Activated CD8-positive, alpha-beta T cell treated with anti-CD3 and anti-CD28 coated beads for 36 hours (primary cell): ENCODE measurements around the gene NFASC. TPM values are rescaled to one million over a fixed set of nuclear protein-coding genes. Genes with fewer than 3 reads are reported as not detected.
A peak's percentile ranks its signal among the peaks of the same experiment; 100 is the strongest.

Source experiments
- ATAC-seq: fragments of 200-7000 bp; cut with Tn5 transposase; one replicate; pipeline ENCODE4 v1.10.0; 2021; ENCODE audit warnings: mild to moderate bottlenecking, moderate library complexity
- CTCF ChIA-PET: fragments of 350-600 bp; sonication (Branson Sonifier 250); formaldehyde crosslinking; loops from one replicate; lab custom pipeline; 2021; ENCODE audit warnings: antibody characterized with exemption; lab: Charles Lee
- POLR2A ChIA-PET: fragments of 350-600 bp; sonication (Branson Sonifier 250); formaldehyde crosslinking; loops from one replicate; lab custom pipeline; 2021; ENCODE audit warnings: antibody characterized with exemption; lab: Charles Lee
- DNase-seq: peaks from one replicate; pipeline ENCODE4 v3.0.0-alpha.2; 2020
- H3K27ac Mint-ChIP-seq: one replicate; pipeline ENCODE4 v1.8.0; 2021; ENCODE audit warnings: mild to moderate bottlenecking, mixed read lengths
- H3K27me3 Mint-ChIP-seq: one replicate; pipeline ENCODE4 v1.8.0; 2021; ENCODE audit warnings: mixed read lengths
- H3K36me3 Mint-ChIP-seq: one replicate; pipeline ENCODE4 v1.8.0; 2021; ENCODE audit warnings: low read depth, mixed read lengths
- H3K4me1 Mint-ChIP-seq: one replicate; pipeline ENCODE4 v1.8.0; 2021; ENCODE audit warnings: low read depth, mixed read lengths
- H3K4me3 Mint-ChIP-seq: one replicate; pipeline ENCODE4 v1.8.0; 2021; ENCODE audit warnings: mild to moderate bottlenecking, moderate library complexity, mixed read lengths
- H3K9me3 Mint-ChIP-seq: one replicate; pipeline ENCODE4 v1.8.0; 2021; ENCODE audit warnings: mixed read lengths
- intact Hi-C: fragments of 100-400 bp; cut with micrococcal nuclease; formaldehyde crosslinking; loops from one replicate; pipeline ENCODE4 v1.10.0; 2022
- total RNA-seq, 2 experiments: library from RNA; stranded (reverse); gene quantifications; one replicate each; pipeline ENCODE4 v1.2.3, GENCODE V29; 2021
- TF ChIP-seq, protein P1 (sequence below): fragments of 200-600 bp; IDR thresholded peaks from one replicate; pipeline ENCODE4 v1.8.0; 2022; ENCODE audit warnings: antibody characterized with exemption, mild to moderate bottlenecking

The NFASC gene
- total RNA-seq, 2 experiments from 2014 or later, result not detected

DNA sequence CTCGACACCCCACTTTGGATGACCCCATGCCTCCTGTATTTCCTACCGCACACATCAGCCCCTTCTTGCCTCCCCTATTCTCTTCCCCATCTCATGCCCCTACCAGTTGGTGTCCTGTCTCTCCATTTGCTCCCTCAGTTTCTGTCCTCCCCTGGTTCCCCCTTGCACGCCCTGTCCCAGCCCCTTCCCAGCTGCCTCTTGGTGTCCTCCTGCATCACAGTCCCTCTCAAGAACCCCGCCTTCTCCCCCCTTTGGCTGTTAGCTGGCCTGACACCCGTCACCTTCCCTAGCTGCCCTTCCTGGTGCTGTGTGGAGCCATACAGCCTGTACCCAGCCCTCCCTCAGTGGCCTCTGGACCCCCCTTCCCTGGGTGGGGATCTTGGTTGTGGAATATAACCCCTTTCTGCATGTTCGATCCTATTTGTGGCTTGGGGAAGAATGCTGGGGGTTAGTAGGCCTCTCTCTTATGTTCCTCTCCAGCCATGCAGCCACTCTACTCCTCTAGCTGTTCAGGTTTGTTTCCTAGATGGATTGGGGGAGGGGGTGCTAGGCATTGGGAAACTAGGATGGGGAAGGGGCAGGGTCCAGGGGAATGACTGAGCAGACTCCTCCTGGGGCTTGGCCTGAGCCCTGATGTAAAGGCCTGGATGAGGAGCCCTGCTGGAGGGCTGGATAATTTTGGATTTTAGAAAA, 41.4 kb upstream of the NFASC start:
- TF ChIP-seq, protein P1, sequence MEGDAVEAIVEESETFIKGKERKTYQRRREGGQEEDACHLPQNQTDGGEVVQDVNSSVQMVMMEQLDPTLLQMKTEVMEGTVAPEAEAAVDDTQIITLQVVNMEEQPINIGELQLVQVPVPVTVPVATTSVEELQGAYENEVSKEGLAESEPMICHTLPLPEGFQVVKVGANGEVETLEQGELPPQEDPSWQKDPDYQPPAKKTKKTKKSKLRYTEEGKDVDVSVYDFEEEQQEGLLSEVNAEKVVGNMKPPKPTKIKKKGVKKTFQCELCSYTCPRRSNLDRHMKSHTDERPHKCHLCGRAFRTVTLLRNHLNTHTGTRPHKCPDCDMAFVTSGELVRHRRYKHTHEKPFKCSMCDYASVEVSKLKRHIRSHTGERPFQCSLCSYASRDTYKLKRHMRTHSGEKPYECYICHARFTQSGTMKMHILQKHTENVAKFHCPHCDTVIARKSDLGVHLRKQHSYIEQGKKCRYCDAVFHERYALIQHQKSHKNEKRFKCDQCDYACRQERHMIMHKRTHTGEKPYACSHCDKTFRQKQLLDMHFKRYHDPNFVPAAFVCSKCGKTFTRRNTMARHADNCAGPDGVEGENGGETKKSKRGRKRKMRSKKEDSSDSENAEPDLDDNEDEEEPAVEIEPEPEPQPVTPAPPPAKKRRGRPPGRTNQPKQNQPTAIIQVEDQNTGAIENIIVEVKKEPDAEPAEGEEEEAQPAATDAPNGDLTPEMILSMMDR, result no peak
- ATAC-seq (no peak), DNase-seq (no peak)
- Mint-ChIP-seq H3K36me3 (no peaks in the 10 kb centered on the region), H3K4me1 (peaks cover 4% of the 10 kb centered on the region), H3K27me3 (peaks cover 42% of the 10 kb centered on the region), H3K27ac (no peak overlapping the region), H3K4me3 (peak overlapping the region; percentile 10), H3K9me3 (no peaks in the 10 kb centered on the region)
- intact Hi-C loops, result no loop called here
- ChIA-PET CTCF (interaction anchor here (1.9 kb wide), 1 partner anchor 22 kb away, joined by 11 read pairs; no protein-coding TSS in a partner anchor), POLR2A (interaction anchor here (0.6 kb wide), 1 partner anchor 27 kb away, joined by 3 read pairs; no protein-coding TSS in a partner anchor)

DNA sequence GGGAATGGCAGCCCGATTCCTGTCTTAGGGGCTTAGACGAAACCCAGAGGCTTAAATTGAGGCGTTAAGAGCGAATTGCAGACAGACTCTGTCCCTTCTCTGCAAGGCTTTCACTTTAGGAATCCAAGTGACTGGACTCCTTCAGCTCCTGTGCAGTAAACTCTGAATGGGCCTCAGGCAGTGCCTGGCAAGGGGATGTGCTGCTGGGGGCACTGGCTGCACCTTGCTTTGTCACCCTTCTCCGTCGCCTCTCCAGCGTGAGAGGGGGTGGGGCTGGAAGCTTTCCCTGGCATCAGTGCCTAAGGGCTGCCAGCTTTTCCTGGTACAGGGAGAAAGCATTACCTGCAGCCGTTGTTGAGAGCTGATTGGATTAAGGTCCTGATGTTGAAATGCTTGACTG, 39.9 kb upstream of the NFASC start:
- TF ChIP-seq, protein P1, result no peak
- Mint-ChIP-seq H3K27me3 (peaks cover 44% of the 10 kb centered on the region), H3K36me3 (no peaks in the 10 kb centered on the region), H3K27ac (no peak overlapping the region), H3K4me3 (no peak overlapping the region), H3K4me1 (peaks cover 4% of the 10 kb centered on the region), H3K9me3 (no peaks in the 10 kb centered on the region)
- ChIA-PET CTCF (interaction anchor here (1.2 to 3.3 kb wide), 2 partner anchors 14 to 24 kb away, joined by 3 to 15 read pairs; no protein-coding TSS in a partner anchor), POLR2A (no interaction called here)
- ATAC-seq (no peak), DNase-seq (no peak)
- intact Hi-C loops, result no loop called here

DNA sequence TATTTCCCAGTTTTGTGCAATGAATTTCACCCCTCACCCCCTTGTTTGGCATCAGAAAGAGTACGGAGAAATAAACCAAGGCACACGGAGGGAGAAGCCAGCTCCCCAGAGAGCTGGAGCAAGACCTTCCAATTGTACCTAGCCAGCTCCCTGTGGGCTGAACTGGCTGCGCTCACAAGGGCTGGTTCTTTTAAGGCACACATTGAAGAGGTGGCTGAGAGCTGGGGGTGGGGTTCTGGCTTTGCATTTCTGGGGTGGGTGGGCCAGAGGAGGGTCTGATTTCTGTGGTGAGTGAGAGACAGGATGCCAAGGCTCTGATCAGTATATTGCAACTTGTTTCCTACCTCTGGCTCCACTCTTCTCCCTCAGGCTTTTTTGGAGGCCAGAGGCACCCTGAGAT, 39.5 kb upstream of the NFASC start:
- TF ChIP-seq, protein P1, result no peak
- H3K27me3 Mint-ChIP-seq, result peaks cover 43% of the 10 kb centered on the region
- ATAC-seq (no peak), DNase-seq (no peak)
- intact Hi-C loops, result no loop called here
- no peaks in the 10 kb centered on the region for H3K36me3 Mint-ChIP-seq
- no peaks in the 10 kb centered on the region for H3K9me3 Mint-ChIP-seq
- H3K4me3 Mint-ChIP-seq, result no peak overlapping the region
- ChIA-PET CTCF (interaction anchor here (1.1 to 3.3 kb wide), 4 partner anchors 14 to 84 kb away, joined by 3 to 15 read pairs (median 4); no protein-coding TSS in a partner anchor), POLR2A (no interaction called here)
- H3K4me1 Mint-ChIP-seq, result peaks cover 4% of the 10 kb centered on the region
- H3K27ac Mint-ChIP-seq, result no peak overlapping the region

DNA sequence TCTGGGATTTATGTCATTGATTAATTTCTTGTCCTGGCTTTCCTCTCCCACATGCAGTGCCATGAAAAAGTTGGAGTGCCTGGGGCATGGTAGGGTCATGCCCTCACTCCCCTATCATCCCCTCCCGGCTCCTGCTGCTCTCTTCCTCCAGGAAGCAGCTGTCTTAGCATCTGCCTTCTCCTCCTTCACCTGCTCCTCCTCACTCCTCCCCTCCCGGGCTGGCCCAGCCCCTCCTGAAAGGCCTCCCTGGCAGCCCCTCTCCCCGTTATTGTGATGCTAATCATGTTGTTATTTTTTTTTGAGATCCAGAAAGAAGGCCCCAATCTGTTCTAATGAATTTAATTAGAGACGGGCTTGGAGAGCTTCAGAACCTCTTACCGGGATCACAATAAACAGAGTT, 36.3 kb upstream of the NFASC start:
- DNase-seq (no peak), ATAC-seq (no peak)
- Mint-ChIP-seq H3K27me3 (peaks cover 34% of the 10 kb centered on the region), H3K9me3 (no peaks in the 10 kb centered on the region), H3K27ac (no peak overlapping the region), H3K4me3 (no peak overlapping the region), H3K4me1 (no peaks in the 10 kb centered on the region), H3K36me3 (no peaks in the 10 kb centered on the region)
- intact Hi-C loops, result no loop called here
- TF ChIP-seq, protein P1, result no peak
- ChIA-PET CTCF (interaction anchor here (1.0 kb wide), 1 partner anchor 28 kb away, joined by 3 read pairs; no protein-coding TSS in a partner anchor), POLR2A (no interaction called here)

DNA sequence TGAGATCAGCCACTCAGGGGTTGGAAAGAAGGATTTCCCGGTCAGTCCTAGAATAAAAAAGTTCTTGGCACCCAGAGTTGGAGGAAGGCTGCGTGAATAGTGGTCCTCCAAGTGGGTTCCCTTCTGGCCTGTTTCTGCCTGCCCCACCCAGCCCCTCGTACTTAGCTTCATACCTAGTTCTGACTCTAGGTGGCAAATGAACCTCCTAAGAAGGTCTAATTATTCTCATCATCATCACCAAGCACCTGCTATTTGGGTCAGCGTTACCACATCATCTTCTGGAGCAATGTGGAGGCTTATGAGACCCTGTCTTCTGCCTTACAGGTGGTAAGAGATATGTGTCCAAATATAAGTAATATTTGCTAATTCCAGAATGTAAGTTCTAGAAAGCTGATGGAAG, 35.9 kb upstream of the NFASC start:
- H3K9me3 Mint-ChIP-seq, result no peaks in the 10 kb centered on the region
- H3K36me3 Mint-ChIP-seq, result no peaks in the 10 kb centered on the region
- ChIA-PET POLR2A (no interaction called here), CTCF (interaction anchor here (1.0 kb wide), 1 partner anchor 28 kb away, joined by 3 read pairs; no protein-coding TSS in a partner anchor)
- H3K4me1 Mint-ChIP-seq, result no peaks in the 10 kb centered on the region
- no peak for DNase-seq
- intact Hi-C loops, result no loop called here
- H3K27ac Mint-ChIP-seq, result no peak overlapping the region
- TF ChIP-seq, protein P1, result no peak
- H3K27me3 Mint-ChIP-seq, result peaks cover 31% of the 10 kb centered on the region
- H3K4me3 Mint-ChIP-seq, result no peak overlapping the region
- no peak for ATAC-seq
